Measurements from ENCODE around the gene CEP192.
"Not testable (repeated sequence)": the region's sequence is repeated elsewhere in the genome, so short reads cannot be mapped to it uniquely, and the experiment has no call there.

Gene CEP192

GRCh38 chr18:12990967-12991820, at the start of gene CEP192:
Gene CEP192 (plus strand): TSS chr18:12991362. CDS start chr18:12999425, 8,063 bp downstream.
- peak; percentile 95 for DNase-seq

GRCh38 chr18:12943215-12943614, 47.9 kb upstream of the CEP192 start:
- no peak for DNase-seq

- DNase-seq, result no peak
Observed at GRCh38 chr18:12944709-12945108, 46.5 kb upstream of the CEP192 start.

GRCh38 chr18:12946549-12947284, 44.4 kb upstream of the CEP192 start:
- DNase-seq, result no peak

- DNase-seq, result peak; percentile 70
Observed at GRCh38 chr18:12947285-12948049, 43.7 kb upstream of the CEP192 start, which contains the start of gene SEH1L. Gene SEH1L (plus strand): TSS chr18:12948011. CDS start chr18:12948122, 111 bp downstream.

- peak; percentile 68 for DNase-seq
Observed at GRCh38 chr18:12948050-12948804, 42.9 kb upstream of the CEP192 start.

GRCh38 chr18:12958478-12958877, 32.7 kb upstream of the CEP192 start:
- DNase-seq, result no peak

GRCh38 chr18:12960395-12960794, 30.8 kb upstream of the CEP192 start:
- no peak for DNase-seq

- DNase-seq, result no peak
Observed at GRCh38 chr18:12960853-12961397, 30.2 kb upstream of the CEP192 start.

- no peak for DNase-seq
Observed at GRCh38 chr18:12963069-12963468, 28.1 kb upstream of the CEP192 start.

GRCh38 chr18:12968115-12968514, 23.0 kb upstream of the CEP192 start:
- no peak for DNase-seq

GRCh38 chr18:12968619-12969018, 22.5 kb upstream of the CEP192 start:
- no peak for DNase-seq

GRCh38 chr18:12973562-12974213, 17.5 kb upstream of the CEP192 start:
- no peak for DNase-seq

GRCh38 chr18:12975488-12975887, 15.7 kb upstream of the CEP192 start:
- DNase-seq, result no peak

GRCh38 chr18:12976305-12976704, 14.9 kb upstream of the CEP192 start:
- no peak for DNase-seq

GRCh38 chr18:12980065-12980464, 11.1 kb upstream of the CEP192 start:
- not testable (repeated sequence) for DNase-seq

- DNase-seq, result no peak
Observed at GRCh38 chr18:12989397-12990122, 1.6 kb upstream of the CEP192 start.

GRCh38 chr18:12990123-12990475, 1.1 kb upstream of the CEP192 start:
- DNase-seq, result no peak

- no peak for DNase-seq
Observed at GRCh38 chr18:12990641-12990966, 558 bp upstream of the CEP192 start.

- DNase-seq, result no peak
Observed at GRCh38 chr18:12991821-12992179, 638 bp downstream of the CEP192 start.

- no peak for DNase-seq
Observed at GRCh38 chr18:12993439-12993838, 2.3 kb downstream of the CEP192 start.

All from NCI-H2081 treated with DMSO at 0.1 percent for 48 hours (cell line).